Measurements from ENCODE around the gene SHMT1. TPM values are rescaled to one million over a fixed set of nuclear protein-coding genes. Genes with fewer than 3 reads are reported as not detected.
A peak's percentile ranks its signal among the peaks of the same experiment; 100 is the strongest.
"Not testable (repeated sequence)": the region's sequence is repeated elsewhere in the genome, so short reads cannot be mapped to it uniquely, and the experiment has no call there.

Gene SHMT1
- total RNA-seq, 1 experiment from 2014 or later, result 20.0 TPM

- not testable (repeated sequence) for DNase-seq (ENCODE audit: low read depth)
These were observed 15.3 kb upstream of the SHMT1 start for GRCh38 chr17:18378614-18379013.

DNA sequence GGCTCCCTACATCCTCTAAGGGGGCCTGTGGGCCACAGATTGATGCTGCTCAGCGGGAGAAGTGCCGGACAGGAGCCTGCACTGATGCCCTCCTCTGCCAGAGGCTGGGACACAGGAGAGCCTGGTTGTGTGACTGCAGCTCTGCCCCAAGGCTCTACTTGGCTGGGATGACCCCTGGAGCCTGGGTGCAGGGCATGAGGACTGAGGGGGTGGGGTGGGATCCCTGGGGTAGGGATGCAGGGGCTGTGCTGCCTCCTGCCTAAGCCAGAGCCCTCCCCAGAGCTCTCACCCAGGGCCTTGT is 14.8 kb upstream of the SHMT1 start:
- DNase-seq (ENCODE audit: low read depth), result no peak

GRCh38 chr17:18377437-18378204 is 14.3 kb upstream of the SHMT1 start, which contains the start of gene EVPLL:
TSS of gene EVPLL (plus strand) at chr17:18377778. CDS start at chr17:18380938, 3,160 bp downstream.
- no peak for DNase-seq (ENCODE audit: low read depth)

DNA sequence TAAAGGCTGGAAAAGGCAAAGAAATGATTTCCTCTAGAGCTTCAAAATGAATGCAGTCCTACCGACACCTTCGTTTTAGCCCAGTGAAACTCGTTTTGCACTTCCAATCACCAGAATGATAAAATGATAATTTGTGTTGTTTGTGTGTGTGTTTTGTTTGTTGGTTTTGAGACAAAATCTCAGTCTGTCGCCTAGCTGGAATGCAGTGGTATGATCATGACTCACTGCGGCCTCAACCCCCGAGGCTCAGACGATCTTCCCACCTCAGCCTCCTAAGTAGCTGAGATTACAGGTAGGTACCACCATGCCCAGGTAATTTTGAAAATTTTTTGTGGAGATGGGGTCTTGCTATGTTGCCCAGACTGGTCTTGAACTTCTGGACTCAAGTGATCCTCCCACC is 10.9 kb upstream of the SHMT1 start:
- DNase-seq (ENCODE audit: low read depth), result no peak

DNA sequence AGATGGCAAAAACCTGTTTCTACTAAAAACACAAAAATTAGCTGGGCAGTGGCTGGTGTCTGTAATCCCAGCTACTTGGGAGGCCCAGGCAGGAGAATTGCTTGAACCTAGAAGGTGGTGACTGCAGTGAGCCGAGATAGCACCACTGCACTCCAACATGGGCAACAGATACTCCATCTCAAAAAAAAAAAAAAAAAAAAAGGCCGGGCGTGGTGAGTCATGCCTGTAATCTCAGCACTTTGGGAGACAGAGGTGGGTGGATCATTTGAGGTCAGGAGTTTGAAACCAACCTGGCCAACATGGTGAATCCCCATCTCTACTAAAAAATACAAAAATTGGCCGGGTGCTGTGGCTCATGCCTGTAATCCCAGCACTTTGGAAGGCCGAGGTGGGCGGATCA is 9.8 kb upstream of the SHMT1 start:
- DNase-seq (ENCODE audit: low read depth), result not testable (repeated sequence)

GRCh38 chr17:18371455-18371854 is 8.1 kb upstream of the SHMT1 start:
- DNase-seq (ENCODE audit: low read depth), result no peak

- DNase-seq (ENCODE audit: low read depth), result no peak
These were observed 7.4 kb upstream of the SHMT1 start for GRCh38 chr17:18370761-18371160.

DNA sequence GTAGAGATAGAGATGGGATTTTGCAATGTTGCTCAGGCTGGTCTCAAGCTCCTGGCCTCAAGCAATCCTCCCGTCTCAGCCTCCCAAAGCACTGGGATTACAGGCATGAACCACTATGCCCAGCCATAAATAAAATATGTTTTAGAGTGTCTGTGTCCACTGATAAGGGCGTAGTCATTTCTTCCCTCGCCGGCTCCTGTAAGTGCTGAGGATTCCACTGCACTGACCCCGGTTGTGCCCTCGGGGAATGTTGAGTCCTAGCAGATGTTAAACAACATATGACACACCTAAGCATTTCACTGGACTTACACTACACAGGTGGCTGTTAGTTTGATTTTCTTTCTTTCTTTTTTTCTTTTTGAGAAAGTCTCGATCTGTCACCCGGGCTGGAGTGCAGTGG is 5.6 kb upstream of the SHMT1 start:
- DNase-seq (ENCODE audit: low read depth), result no peak

DNA sequence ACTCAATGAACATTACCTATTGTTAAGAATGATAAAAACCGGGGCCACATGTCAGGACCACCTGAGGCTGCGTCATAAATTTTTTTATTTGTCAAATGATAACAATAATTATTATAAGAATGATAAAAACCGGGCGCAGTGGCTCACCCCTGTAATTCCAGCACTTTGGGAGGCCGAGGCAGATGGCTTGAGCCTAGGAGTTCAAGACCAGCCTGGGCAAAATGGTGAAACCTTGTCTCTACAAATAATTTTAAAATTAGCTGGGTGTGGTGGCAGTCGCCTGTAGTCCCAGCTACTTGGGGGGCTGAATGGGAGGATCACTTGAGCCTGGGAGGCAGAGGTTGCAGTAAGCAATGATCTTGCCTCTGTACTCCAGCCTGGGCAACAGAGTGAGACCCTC is 816 bp upstream of the SHMT1 start:
- DNase-seq (ENCODE audit: low read depth), result no peak

DNA sequence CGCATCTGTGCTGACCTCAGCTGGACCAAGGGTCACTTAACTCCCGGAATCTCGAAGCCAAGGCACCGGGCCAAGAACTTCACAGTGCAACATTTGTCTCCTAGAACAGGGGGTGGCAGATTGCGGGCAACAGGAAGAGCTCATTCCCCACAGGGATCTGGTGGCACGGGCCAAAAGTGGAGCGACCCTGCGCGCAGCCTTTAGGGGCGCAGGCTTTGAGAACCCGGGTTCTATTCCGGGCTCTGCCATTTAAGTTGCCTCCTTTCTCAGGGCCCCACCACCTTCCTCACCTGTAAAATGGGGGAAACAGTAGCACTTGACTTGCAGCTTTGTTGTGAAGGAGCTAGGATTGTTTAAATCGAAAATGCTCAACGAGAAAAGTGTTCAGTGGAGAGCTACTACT is 651 bp downstream of the SHMT1 start:
- DNase-seq (ENCODE audit: low read depth), result peak; percentile 61

DNA sequence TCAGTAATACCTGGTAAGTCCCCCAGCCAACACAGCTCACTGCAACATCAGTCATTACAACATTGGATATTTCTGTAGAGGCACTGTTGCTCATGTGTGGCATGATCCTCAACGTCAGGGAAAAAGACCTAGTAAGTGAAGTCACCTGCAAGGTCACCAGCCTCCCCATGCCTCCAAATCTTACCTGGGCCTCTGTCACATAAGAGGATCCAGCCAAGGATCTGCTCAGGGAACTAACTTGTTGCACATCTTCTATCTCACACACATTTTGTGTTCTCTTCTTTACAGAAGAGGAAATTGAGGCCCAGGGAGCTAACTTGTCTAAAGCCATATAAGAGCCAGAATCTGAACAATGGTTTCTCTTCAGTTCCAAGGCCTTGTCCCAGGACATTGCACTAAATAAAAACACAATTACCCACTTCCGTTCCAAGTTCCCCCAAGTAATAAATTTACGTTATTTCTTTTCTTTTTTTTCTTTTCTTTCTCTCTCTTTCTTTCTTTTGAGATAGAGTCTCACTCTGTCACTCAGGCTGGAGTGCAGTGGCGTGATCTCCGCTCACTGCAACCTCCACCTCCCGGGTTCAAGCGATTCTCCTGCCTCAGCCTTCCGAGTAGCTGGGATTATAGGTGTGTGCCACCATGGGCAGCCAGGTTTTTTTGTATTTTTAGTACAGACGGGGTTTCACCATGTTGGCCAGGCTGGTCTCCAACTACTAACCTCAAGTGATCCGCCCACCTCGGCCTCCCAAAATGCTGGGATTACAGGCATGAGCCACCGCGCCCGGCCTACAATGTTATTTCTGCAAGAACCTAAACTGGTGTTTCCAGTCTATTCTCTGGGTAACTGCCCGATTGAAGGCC is 1.3 kb downstream of the SHMT1 start:
- no peak for DNase-seq (ENCODE audit: low read depth)

DNA sequence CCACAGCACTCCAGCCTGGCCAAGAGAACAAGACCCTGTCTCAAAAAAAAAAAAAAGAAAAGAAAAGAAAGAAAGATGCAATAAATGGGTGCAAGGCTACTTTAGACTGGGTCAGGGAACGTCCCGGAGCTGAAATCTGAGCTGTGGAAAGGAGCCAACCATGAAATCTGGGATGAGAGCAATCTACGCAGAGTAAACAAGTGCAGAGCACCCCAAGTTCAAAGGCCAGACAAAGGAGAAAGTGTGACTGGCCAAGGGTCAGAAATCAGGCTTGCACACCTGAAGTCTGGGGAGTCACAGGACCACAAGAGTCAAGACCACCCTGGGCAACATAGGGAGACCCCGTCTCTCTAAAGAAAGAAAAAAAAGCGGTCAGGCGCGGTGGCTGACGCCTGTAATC is 2.8 kb downstream of the SHMT1 start:
- DNase-seq (ENCODE audit: low read depth), result no peak

DNA sequence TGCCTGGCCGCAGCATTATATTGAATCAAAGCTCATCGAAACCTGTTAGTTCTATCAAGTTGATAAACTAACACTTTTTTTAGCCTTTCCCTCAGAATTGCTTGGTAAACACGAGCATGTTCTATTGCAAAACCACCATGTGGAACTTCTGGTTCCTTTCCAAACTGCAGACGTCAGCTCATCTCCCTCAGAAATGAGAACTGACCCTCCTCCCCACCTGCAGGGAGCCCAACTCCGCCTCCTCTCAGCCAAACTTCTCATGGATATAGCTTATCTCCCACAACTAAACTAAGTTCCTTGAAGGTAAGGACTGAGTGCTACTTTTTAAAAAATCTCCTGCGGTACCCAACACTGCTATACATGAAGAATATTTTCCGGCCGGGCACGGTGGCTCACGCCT is 6.7 kb downstream of the SHMT1 start:
- no peak for DNase-seq (ENCODE audit: low read depth)

DNA sequence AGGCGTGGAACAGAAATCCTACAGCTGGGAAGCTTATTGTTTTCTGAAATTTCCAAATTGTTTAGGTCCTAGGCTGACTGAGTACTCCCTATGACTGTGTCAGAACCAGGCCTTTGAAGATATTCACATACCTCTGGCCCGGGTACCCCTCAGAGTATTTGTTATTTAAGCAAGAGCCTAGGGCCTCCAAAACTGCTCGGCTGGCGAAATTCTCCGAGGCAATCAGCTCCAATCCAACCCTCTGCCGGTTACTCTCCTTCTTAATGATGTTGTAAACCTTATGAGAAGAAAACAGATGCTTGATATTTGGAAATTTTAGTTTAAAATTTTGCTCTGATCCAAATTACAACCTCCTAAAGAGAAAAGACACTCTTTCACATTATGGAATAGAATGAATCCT is 9.8 kb downstream of the SHMT1 start:
- no peak for DNase-seq (ENCODE audit: low read depth)

DNA sequence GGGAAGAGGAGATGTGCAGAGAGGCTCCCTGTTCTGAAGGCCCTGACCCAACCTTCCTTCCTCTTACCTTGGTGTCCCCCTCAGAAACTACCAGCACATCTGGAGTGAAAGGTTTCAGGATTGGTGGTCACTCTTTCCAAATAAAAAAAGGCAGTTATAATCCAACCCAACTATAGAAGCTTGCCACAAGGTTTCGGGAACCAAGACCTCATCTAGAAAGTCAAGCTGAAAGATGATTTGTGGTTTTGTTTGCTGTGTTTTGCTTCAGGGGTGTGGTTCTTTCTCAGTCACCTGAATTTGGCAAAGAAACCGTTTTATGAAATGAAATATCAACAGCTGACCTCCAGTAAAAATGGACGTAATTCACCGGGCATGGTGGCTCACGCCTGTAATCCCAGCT is 19.3 kb downstream of the SHMT1 start:
- no peak for DNase-seq (ENCODE audit: low read depth)

DNA sequence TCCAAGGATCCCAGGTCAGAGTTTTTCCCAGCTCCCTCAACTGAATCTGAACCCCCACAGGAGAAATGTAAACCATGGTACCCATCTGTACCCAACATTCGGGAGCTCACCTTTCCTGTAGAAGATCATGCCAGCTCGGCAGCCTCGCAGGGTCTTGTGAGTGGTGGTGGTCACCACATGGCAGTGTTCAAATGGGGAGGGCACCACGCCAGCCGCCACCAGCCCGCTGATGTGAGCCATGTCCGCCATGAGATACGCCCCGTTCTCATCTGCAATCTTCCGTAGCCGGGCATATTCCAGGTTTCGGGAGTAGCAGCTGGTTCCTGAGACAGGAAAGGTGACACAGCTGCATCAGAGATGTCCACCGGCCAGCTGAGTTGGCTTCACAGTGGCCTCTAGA is 23.4 kb downstream of the SHMT1 start:
- no peak for DNase-seq (ENCODE audit: low read depth)

GRCh38 chr17:18338158-18338557 is 25.2 kb downstream of the SHMT1 start:
- DNase-seq (ENCODE audit: low read depth), result not testable (repeated sequence)

DNA sequence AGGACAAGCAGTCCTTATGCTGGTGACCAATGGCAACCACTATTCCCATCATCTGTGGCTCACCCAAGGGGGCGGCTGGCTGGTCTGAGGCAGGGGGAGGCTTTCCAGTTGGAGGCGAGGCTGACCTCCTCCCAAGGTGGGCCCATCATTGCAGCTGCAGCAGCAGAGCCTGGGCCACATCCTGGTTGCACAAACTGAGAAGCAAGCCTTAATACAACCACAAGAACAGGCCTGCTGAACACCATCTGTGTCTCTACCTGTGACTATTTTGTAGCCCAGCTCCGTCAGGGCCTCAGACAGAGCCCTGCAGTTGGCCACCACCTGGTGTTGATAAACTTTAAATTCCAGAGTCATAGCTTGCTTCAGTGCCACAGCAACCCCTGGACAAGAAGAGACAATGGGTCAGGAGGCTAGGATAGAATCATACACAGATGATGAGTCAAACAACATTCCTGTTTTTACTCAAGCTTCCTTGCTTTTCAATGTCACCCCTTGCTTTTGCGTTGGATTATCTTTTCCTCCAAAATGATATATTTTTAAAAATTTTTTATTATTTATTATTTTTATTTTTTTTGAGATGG is 30.4 kb downstream of the SHMT1 start:
- no peak for DNase-seq (ENCODE audit: low read depth)

DNA sequence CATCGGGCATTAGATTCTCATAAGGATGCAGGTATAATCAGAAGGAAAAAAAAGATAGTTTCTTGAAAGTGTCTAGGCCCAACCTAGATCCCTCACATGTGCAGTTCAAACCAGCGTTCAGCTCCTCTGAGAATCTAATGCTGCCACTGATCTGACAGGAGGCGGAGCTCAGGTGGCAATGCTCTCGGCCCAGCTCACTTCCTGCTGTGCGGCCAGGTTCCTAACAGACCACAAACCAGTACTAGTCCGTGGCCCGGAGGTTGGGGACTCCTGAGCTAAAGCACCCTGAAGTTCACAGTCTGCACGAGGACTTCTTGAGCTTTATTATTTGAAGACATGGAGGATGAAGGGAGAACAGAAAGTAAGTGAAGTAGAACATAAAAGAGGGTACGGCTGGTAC is 31.5 kb downstream of the SHMT1 start:
- DNase-seq (ENCODE audit: low read depth), result no peak

DNA sequence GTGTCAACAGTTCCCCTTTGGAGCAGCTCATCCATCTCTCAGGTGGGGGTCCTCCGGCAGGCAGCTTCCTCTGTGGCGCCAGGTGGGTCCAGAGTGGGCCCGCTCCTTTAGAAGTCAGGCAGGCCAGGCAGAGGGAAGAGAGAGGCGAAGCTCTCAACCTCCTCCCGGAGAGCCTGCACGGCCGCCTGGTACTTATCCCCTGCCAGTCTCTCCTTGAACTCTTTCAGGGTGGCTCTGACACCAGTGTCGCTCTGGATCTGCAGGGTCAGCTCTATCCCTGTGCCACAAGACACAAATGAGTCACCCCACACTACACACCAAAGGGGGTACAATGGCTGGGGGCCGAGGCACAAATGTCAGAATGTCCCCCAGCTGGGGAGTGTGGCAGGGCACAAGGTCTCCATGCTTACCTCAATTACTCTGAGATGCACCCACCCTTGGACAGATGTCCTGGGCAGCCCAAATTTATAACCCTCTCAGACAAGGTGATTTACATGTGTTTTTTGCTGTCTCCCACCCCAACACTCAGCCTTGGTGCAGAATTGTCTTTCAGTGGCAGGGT is 34.6 kb downstream of the SHMT1 start:
- no peak for DNase-seq (ENCODE audit: low read depth)

DNA sequence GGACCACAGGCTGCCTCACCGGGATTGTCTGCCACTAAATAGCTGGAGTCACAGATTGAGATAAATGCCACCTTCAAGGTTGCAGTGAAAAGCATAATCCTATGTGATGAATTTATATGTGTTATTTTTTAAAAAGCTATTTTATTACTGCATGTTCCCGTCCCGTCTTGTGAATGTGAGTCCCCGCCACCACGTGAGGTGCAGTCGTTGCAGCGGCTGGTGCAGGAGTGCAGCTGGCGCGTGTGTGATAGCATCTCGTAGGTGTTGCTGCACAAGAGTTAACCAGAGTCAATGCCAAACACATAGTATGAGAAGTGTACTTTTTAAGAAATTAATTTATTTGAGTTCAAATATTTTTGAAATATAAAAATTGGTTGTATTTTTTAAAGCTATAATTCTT is 35.8 kb downstream of the SHMT1 start:
- DNase-seq (ENCODE audit: low read depth), result no peak

DNA sequence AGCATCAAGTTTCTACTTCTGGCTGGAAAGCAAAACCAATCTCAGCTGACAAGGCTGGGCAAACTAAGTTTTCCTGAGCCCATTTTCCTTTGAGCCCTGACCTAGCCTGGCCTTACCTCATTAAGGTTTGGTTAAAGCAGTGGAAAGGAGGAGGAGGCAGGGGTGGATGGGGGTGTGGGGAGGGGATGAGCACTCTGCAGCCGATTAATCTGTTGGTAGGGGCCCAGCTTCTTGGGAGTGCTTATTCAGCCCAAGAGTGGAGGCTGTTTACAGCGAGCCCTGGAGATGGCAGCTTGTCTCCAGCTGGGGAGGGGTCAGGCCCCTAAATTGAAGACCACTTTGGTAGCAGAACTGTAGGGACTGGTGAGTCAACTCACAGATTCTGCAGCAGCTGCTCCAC is 36.3 kb downstream of the SHMT1 start:
- DNase-seq (ENCODE audit: low read depth), result no peak

Data from LHCN-M2 (cell line).